ENCODE results near the gene EP400. TPM values are rescaled to one million over a fixed set of nuclear protein-coding genes. Genes with fewer than 3 reads are reported as not detected.

EP400 gene
- total and polyA plus RNA-seq, 2 of the 8 experiments (the other 6 are each of a cell fraction or from before 2014, with no cell fraction given) = 13.1 to 69.7 TPM

DNA sequence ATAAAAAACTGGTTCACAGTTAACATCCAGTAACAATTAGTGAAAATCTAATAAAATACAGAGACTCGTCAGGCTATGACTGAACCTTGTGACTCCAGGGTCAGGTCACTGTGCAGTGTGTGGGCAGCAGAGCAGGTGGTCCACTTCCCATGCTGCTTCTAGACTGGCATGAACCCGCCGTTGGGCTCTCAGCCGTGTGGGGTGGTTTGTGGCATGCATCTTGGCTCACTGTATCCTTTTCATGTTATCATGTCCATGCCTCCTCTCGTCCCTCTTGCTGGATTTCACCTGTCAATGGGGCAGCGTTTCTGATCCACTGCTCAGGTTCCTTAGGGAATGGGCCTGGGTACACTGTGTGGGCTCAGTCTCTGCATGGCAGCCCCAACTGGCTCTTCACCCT lies 57.3 kb downstream of the EP400 start:
- H3K79me1 ChIP-seq (ENCODE audit: low read depth, low read length) = no peaks in the 10 kb centered on the region
- no peak overlapping the region for H2AFZ ChIP-seq (ENCODE audit: low read length)
- H3K4me3 ChIP-seq (ENCODE audit: extremely low read depth in 1 of 4, insufficient read depth in 2 of 4, low read depth in 3 of 4, low read length in 4 of 4) = no peak overlapping the region
- no peak overlapping the region for H3K14ac ChIP-seq (ENCODE audit: insufficient read length)
- H3K27me3 ChIP-seq (replicated peaks in 1 of 4; ENCODE audit: control insufficient read depth in 3 of 4, extremely low read depth in 1 of 4, insufficient read depth in 3 of 4, low read length in 3 of 4) = no peaks in the 10 kb centered on the region
- H2AK5ac ChIP-seq (ENCODE audit: low read depth, low read length) = no peak overlapping the region
- no peak overlapping the region for H3K9ac ChIP-seq (replicated peaks in 1 of 4; ENCODE audit: extremely low read depth in 1 of 4, low read depth in 3 of 4, low read length in 3 of 4)
- 88% methylated on average over 6 of the region's 6 CpGs; no CpG with 5 or more reads in 1 of the 2 experiments for WGBS, 2 experiments (ENCODE audit: extremely low coverage in 1 of 2, insufficient coverage in 1 of 2, insufficient read length in 1 of 2, insufficient replicate concordance in 2 of 2, low coverage in 1 of 2, low lambda C conversion rate in 2 of 2, missing lambda C conversion rate in 1 of 2)
- H3K56ac ChIP-seq (replicated peaks; ENCODE audit: insufficient read length, low read depth, low read length) = no peak overlapping the region
- H2BK12ac ChIP-seq (ENCODE audit: low read depth, low read length) = no peak overlapping the region
- no peak overlapping the region for H2BK5ac ChIP-seq (ENCODE audit: low read depth, low read length)
- H3K4me1 ChIP-seq (replicated peaks in 1 of 4; ENCODE audit: control insufficient read depth in 3 of 4, insufficient read depth in 4 of 4, low read length in 3 of 4) = no peaks in the 10 kb centered on the region
- H2BK120ac ChIP-seq (replicated peaks; ENCODE audit: low read depth, low read length) = no peak overlapping the region
- DNase-seq (ENCODE audit: low read depth in 1 of 2, low spot score in 2 of 2) = no peak
- ChIA-PET POLR2A (ENCODE audit: partially characterized antibody) (no interaction called here), CTCF (ENCODE audit: partially characterized antibody) (interaction anchor here (1.2 kb wide), 1 partner anchor 16 kb away, joined by 3 read pairs; no protein-coding TSS in a partner anchor)
- H2BK20ac ChIP-seq (ENCODE audit: low read length) = no peak overlapping the region
- no peak overlapping the region for H4K91ac ChIP-seq (replicated peaks; ENCODE audit: insufficient read length, low read length)
- peaks cover 20 to 54% (median 35%) of the 10 kb centered on the region in 4 experiments; a peak in 7 of 8 replicates for H3K36me3 ChIP-seq (ENCODE audit: control insufficient read depth in 2 of 4, insufficient read depth in 4 of 4, low read length in 3 of 4)
- H2BK15ac ChIP-seq (ENCODE audit: low read length) = no peak overlapping the region
- H3K18ac ChIP-seq (ENCODE audit: extremely low read depth, low read length) = no peak overlapping the region
- H3K79me2 ChIP-seq (ENCODE audit: control insufficient read depth in 1 of 2, insufficient read depth in 2 of 2, low read length in 2 of 2) = peaks cover 0 to 5% of the 10 kb centered on the region in 2 experiments; a peak in 1 of 4 replicates
- H3K4me2 ChIP-seq (ENCODE audit: insufficient read depth in 1 of 2, low read depth in 2 of 2, low read length in 2 of 2) = no peak overlapping the region
- no peak for TF ChIP-seq TCF12 (IDR thresholded peaks at IDR 0.05; ENCODE audit: low read depth, low read length)
- no peak for TF ChIP-seq SRF (IDR thresholded peaks at IDR 0.05; ENCODE audit: low read depth, low read length)
- TF ChIP-seq KDM5A (IDR thresholded peaks at IDR 0.05; ENCODE audit: low read length) = no peak
- TF ChIP-seq SUZ12 (IDR thresholded peaks at IDR 0.05; ENCODE audit: low read length) = no peak
- no peak for TF ChIP-seq SIRT6 (IDR thresholded peaks at IDR 0.05; ENCODE audit: low read length)
- TF ChIP-seq ZNF274 (IDR thresholded peaks at IDR 0.05; ENCODE audit: borderline replicate concordance, extremely low read depth, low read length) = no peak
- TF ChIP-seq SP4 (IDR thresholded peaks at IDR 0.05; ENCODE audit: low read length) = no peak
- TF ChIP-seq SP1 (IDR thresholded peaks at IDR 0.05; ENCODE audit: low read depth, low read length) = no peak
- no peak for TF ChIP-seq EZH2 (IDR thresholded peaks at IDR 0.05; ENCODE audit: low read depth, low read length, severe bottlenecking)
- no peak for TF ChIP-seq SIX5 (IDR thresholded peaks at IDR 0.05; ENCODE audit: low read depth, low read length)
- TF ChIP-seq JUND (IDR thresholded peaks at IDR 0.05; ENCODE audit: low read length) = no peak
- TF ChIP-seq TAF1 (IDR thresholded peaks at IDR 0.05; ENCODE audit: low read depth, low read length) = no peak
- TF ChIP-seq CEBPB (IDR thresholded peaks at IDR 0.05; ENCODE audit: low read depth, low read length) = no peak
- TF ChIP-seq EGR1 (IDR thresholded peaks at IDR 0.05; ENCODE audit: borderline replicate concordance, low read depth, low read length) = no peak
- TF ChIP-seq JUN (IDR thresholded peaks at IDR 0.05; ENCODE audit: low read depth, low read length) = no peak
- no peak overlapping the region for H3K27ac ChIP-seq (ENCODE audit: low read depth, low read length)
- FAIRE-seq = no peak
- H4K20me1 ChIP-seq (replicated peaks in 1 of 2; ENCODE audit: control insufficient read depth in 1 of 2, insufficient read depth in 2 of 2, low read length in 2 of 2) = peaks cover 0 to 8% of the 10 kb centered on the region in 2 experiments
- no peak overlapping the region for H3K4ac ChIP-seq (replicated peaks; ENCODE audit: insufficient read length, low read depth, low read length)
- H3K23me2 ChIP-seq (ENCODE audit: low read depth, low read length) = no peaks in the 10 kb centered on the region
- no peak overlapping the region for H4K5ac ChIP-seq (ENCODE audit: insufficient read length, low read depth, low read length)
- no peak overlapping the region for H4K8ac ChIP-seq (ENCODE audit: extremely low read depth, insufficient read depth, low read length)
- H3K23ac ChIP-seq (ENCODE audit: insufficient read length) = no peak overlapping the region
- H3K9me3 ChIP-seq (ENCODE audit: insufficient read depth in 2 of 2, low read depth in 1 of 2, low read length in 1 of 2) = no peaks in the 10 kb centered on the region

All from H1 (cell line).